SK-N-DZ (cell line): ENCODE data around the gene CCDC82.

Source experiments
- DNase-seq: peaks from one replicate; pipeline ENCODE4 v3.0.0-alpha.2; 2015; ENCODE audit warnings: low spot score

CCDC82 gene

DNA sequence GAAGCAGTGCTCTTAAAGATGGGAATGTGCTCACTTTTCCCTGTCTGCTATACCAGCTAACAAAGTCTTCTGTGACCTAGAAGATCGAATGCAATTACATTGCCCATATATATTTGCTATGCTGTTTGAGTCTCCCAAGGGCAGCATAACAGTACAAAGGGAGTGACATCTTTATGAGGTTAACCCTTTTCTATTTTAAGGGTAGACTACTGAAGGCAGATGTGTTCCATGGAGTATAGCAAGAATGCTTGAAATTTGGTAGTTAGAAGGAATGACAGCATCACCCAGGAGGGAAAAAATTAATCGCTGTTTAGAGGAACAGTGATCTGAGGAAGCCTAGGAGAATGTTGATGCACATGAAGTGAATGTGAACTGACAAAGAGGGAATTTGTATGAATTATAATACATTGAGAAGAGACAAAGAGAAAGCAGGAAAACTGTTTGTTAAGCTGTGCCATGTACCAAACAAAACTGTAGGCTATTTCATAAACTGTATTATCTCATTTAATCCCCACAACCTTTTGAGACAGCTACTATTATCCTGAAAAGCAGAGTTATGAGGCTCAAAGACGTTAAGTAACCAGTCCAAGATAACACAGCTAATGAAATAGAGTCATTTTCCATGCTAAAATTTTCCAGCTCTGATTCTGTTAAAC is 59.7 kb downstream of the CCDC82 start:
- no peak for DNase-seq

DNA sequence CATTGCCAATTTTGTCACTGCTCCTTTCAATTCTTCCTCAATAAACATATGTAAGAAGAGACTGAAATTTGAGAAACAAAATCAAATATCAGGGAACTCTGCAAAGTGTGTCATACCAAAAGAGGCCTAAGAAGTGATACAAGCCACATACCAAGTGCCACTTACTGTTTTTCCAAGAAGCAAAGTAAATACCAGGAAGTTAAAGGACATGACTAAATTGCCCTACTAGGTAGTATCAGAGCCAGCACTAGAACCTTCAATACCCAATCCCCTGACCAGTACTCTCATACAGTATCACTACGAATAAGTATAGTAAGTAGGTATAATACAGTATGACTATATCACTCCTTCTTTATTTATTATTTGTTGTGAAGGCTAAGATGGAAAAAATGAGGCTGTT is 60.3 kb downstream of the CCDC82 start:
- no peak for DNase-seq

GRCh38 chr11:96328395-96329010 is 61.2 kb downstream of the CCDC82 start:
- DNase-seq, result no peak

GRCh38 chr11:96326959-96327358 is 62.8 kb downstream of the CCDC82 start:
- no peak for DNase-seq

GRCh38 chr11:96324912-96325311 is 64.8 kb downstream of the CCDC82 start:
- DNase-seq, result no peak

GRCh38 chr11:96323642-96323985 is 66.1 kb downstream of the CCDC82 start:
- no peak for DNase-seq

DNA sequence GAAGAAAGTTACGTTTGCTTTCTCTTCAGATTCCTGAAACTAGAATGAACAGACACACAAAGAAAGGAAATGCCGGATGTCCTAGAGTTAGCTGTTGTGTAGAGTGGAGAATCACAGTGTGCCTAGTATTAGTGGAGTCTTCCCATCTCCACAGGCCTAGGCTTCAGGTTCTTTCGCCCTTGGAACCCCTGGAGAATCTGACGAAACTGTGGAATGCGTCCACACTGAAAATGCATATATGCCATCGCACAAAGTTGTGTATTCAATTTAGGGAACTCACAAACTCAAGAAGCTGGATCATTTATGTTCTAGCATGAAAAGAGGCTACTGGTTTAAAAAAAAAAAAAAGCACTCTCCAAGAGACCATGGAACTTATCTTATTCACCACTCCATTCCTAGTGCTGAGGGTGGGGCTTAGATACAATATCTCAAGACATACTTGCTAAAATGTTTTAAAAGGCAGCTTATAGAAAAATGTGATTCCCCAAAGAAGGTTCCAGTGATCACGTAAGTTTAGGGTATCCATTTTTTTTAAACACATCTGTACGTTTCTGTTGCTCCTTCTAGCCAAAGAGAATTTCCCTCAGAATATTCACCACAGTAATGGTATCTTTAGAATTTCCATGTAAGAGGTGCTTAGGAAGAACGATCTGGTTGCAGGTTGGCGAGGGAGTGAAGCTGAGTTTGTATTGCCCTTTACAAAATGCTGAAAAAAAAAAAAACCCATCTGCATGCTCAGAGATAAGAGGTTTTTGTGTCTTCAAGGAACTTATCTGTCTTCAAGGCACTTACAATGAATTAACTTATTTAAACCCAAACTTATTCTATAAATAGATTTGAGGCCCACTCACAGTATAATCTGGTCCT is 66.7 kb downstream of the CCDC82 start:
- DNase-seq, result no peak

DNA sequence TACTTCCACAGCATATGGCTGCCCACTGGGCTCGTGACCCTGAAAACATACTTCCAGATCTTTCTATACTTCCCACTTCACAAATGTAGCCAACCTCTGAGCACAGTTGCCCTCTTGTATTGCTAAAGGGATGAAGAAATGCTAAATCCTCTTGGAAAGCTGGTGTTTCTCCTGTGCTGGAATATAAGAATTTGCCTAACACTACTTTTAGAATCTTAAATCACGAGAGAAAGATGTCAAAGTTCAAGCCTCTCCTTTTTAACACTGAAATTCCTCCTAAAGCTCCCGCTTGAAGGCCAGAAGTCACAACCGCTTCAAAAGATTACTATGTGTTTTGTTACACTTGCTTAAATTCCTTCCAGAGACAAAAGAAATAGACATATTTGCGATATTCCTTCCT is 68.6 kb downstream of the CCDC82 start:
- DNase-seq, result no peak

GRCh38 chr11:96319898-96320656 is 69.6 kb downstream of the CCDC82 start:
- no peak for DNase-seq

GRCh38 chr11:96318850-96319249 is 70.9 kb downstream of the CCDC82 start:
- no peak for DNase-seq

DNA sequence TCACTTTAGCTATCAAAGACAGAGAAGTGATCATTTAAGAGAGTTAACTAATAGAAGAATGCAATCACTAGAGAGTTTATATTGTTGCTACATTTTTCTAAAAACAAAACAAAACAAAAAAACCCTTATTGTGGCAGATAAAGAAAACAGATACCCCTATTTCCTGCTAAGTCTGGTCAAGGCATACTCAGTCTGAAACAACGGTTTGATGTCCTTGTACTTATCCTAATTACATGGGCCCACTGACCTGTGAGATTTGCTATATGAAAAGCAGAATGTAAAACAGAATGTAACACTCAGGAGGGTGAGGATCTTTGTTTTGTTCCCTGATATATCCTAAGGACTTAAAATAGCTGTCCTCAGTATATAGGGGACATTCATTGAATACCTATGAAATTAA is 71.3 kb downstream of the CCDC82 start:
- DNase-seq, result no peak

DNA sequence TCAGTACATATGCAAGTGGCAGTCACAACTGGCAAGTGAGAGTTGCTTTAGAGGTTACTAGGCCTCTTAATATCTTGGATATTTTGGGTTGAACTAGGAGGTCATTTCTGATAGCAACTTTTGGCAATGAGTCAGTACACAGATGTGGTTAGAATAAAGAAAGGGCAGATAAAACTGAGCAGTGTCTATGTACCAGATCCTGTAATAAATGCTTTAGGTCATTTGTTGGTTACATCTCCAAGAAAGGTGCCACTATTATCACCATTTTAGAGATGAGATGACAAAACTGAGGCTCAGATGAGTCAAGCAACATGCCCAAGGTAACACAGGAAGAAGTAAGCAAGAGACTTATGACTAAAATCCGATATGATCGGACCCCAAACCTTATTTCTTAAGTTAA is 71.7 kb downstream of the CCDC82 start:
- DNase-seq, result no peak

GRCh38 chr11:96317571-96317970 is 72.1 kb downstream of the CCDC82 start:
- DNase-seq, result no peak

- DNase-seq, result no peak
Measured at GRCh38 chr11:96316869-96317268, 72.8 kb downstream of the CCDC82 start.

GRCh38 chr11:96315476-96315875 is 74.2 kb downstream of the CCDC82 start:
- no peak for DNase-seq

GRCh38 chr11:96314326-96315020 is 75.2 kb downstream of the CCDC82 start:
- no peak for DNase-seq

DNA sequence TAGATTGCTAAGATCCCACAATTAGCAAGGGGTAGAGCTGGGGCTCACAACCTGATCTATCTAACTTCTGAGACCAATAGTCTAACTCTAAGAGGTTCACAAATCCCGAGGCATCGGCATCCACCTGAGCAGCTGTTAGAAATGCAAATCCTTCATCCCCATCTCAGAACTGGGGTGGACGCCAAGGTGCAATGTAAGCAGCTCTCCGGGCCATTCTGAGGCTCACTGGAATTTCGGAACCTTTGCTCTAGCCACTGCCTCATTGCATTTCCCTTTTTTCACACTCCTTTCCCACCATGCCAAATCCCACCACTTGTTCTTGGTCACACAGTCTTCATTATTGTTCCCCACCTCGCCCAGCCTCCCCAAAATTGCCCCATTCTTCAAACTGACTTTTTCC is 76.5 kb downstream of the CCDC82 start:
- no peak for DNase-seq

- DNase-seq, result peak; percentile 2
Measured at GRCh38 chr11:96311120-96311568, 78.6 kb downstream of the CCDC82 start.

DNA sequence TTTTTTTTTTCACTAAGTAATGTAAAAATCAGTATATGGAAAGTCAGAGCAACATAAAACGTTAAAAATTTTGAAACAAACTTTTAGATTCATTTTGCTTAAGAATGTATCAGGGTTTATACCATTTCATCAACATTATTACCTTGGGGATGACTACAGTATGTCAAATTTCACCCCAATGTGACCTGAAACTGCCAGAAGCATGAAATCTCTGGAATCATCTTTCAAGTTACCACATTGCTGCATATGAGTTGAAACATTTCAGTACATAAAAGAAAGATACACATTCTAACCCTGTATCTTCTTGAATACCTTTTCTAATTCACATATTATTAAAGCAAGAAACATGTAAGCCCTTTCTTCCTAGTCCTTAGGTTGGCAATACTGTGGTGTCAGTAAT is 79.5 kb downstream of the CCDC82 start:
- DNase-seq, result no peak

DNA sequence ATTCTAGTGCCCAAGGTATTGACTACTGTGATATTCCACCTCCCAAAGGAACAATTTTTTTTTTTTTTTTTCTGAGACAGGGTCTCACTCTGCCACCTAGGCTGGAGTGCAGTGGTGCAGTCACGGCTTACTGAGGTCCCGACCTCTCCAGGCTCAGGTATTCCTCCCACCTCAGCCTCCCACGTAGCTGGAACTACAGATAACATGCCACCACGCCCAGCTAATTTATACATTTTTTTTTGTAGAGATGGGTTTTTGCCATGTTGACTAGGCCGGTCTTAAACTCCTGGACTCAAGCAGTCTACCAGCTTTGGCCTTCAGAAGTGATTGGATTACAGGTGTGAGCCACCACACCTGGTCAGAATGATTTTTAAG is 80.1 kb downstream of the CCDC82 start:
- no peak for DNase-seq

DNA sequence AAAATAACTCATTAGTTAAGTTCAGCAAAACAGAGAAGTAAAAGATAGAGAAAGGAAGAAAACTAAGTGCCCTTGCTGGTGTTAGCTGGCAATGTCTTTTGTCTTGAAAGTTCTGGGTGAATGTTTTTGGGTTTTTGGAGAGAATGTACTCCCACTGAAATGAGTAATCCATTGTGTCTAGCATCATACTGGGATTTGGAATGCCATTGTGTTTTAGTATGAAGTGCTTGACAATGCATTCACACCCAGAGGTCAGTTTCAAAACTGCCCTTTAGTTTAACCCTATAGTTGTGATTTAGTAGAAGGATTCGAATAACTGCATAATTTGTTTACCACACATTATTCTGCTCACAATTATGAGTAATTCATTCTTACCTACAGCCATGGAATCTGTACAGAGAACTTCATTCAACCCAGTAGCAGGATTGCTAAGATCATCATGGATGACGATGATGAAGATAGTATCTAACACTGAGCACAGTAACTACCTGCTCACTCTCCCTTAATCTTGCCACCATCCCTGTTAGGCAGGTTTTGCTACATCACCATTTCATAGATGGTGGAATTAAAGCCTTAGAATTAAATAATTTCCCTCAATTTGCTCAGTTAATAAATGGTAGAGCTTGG is 80.6 kb downstream of the CCDC82 start:
- no peak for DNase-seq
